NCI-H226 (cell line): ENCODE data around the gene FGD5.

Experiments used
- DNase-seq: peaks from one replicate; pipeline ENCODE4 v3.0.0-alpha.2; 2015

The FGD5 gene

DNA sequence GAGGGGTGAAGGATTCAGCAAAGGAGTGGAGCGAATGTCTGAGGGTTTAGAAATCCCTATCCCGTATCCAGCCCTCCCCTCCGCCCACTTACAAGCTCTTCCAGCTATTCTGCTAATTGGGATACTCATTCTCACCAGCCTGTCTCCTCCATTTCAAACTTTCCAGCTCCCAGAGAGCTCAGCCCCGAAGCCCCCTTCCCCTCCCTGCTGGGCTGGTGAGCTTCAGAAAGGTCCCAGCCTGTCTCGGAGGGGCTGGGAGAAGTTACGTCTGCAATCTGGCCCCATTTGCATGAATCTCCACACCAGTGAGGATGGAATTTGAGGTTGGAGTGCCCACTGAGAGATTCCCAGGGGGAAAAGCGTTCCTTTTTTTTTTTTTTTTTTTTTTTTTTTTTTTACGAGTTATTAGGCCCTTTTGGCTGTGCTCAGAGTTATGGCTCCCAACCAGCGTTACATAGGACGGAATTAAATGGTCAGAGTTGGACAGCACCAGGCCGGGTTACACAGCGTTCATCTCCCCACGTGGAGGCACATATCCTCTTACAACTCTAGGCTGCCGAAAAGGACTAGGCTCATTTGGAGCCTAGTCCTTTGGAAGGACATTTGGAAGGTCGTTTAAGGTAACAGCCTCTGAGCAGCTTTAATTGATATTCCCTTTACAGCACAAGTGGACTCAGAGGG, 34.6 kb downstream of the FGD5 start:
- DNase-seq: no peak

GRCh38 chr3:14857506-14857905, 38.7 kb downstream of the FGD5 start:
- no peak for DNase-seq

DNA sequence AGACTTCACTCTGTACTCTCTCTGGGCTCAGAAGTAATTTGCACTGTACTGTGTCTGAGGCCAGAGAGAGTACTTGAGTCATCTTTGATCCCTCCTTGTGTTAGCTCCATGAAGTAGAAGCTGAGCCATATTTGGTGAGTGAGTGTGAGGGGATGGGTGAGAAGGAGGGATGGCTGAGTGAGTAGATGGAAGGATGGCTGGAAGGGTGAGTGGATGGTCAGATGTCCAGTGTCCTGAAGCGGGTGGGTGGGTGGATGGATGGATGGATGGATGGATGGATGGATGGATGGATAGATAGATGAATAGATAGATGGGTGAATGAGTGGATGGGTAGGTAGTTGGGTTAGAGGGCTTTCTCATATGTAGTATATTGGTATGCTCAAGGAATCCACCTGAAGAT, 39.3 kb downstream of the FGD5 start:
- no peak for DNase-seq

DNA sequence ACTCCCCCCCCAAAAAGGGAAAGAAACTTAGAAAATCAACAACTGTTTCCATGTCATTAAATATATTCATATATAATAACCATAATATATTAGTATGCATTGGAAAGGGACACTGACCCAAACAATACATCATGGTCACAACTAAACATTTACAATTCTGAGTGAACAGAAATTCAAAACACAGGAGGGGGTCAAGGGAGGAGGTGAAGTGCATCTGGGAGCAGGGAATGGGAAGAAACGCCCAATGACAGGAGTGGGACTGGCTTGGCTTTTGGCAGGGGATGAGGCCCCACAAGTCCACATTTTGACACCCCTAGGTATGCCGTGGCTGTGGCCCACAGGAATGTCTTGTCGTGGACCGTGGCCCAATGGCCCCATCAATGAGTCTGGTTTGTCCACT, 41.1 kb downstream of the FGD5 start:
- no peak for DNase-seq

GRCh38 chr3:14861031-14861430, 42.3 kb downstream of the FGD5 start:
- no peak for DNase-seq

- no peak for DNase-seq
These were observed 42.9 kb downstream of the FGD5 start for GRCh38 chr3:14861446-14862302.

GRCh38 chr3:14862303-14862660, 43.5 kb downstream of the FGD5 start:
- no peak for DNase-seq

GRCh38 chr3:14862661-14863230, 44.0 kb downstream of the FGD5 start:
- DNase-seq: no peak

- DNase-seq: no peak
These were observed 44.8 kb downstream of the FGD5 start for GRCh38 chr3:14863333-14864100.

DNA sequence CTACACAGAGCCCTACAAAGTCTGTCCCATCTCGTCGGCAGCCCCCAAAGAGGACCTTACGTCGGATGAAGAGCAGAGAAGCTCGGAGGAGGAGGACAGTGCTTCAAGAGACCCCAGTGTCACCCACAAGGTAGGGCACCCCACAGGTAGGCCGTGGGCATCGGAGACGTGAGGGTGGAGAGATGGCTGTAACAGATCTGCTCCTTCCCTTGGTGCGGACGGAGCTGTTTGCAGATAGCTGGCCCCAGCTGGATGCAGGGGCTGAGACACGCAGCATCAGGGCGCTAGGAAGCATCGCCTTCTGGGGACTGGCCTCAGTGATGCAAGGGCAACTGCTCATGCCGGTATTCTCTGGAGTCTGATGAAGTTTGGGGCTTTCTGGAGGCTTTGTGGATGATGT, 45.4 kb downstream of the FGD5 start:
- no peak for DNase-seq

GRCh38 chr3:14866627-14867026, 47.9 kb downstream of the FGD5 start:
- DNase-seq: no peak

- DNase-seq: no peak
These were observed 49.3 kb downstream of the FGD5 start for GRCh38 chr3:14867936-14868570.

- DNase-seq: no peak
These were observed 51.4 kb downstream of the FGD5 start for GRCh38 chr3:14869917-14870782.

GRCh38 chr3:14870783-14871060, 52.0 kb downstream of the FGD5 start:
- no peak for DNase-seq

DNA sequence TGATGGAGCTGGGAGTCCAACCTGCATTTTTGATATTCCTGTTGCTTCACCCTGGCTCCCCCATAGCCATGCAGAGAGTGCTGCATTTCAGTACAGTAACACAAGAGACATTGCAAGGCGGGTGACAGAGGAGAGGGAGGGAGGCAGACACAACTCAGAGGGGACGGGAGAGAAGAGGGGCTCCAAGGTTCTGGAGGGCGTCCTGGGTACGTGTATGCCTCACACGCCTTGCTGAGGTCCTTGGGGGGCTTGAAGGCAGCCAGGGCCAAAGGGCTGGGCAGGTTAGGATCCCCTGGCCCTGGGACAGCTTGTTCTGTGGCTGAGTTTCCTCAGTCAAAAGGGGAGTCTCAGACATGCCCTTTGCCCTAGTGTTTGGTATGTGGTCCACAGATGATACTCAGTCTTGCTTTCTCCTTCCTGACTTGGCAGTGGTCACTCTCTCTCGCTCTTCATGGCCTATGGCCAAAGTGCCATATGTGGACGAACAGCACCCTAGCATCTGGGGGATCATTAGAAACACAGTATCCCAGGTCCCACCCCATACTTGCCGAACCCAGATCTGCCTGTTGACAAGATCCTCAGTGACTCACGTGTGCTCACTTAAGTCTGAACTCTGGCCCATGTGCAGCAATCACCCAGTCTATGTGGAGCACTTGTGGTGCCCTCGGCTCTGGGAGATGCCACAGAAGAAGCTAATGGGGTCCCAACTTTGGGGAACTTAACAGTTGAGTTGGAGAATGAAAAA, 52.9 kb downstream of the FGD5 start:
- DNase-seq: no peak

GRCh38 chr3:14872706-14873105, 53.9 kb downstream of the FGD5 start:
- no peak for DNase-seq

- DNase-seq: no peak
These were observed 56.0 kb downstream of the FGD5 start for GRCh38 chr3:14874784-14875183.

- DNase-seq: no peak
These were observed 56.8 kb downstream of the FGD5 start for GRCh38 chr3:14875411-14876175.

DNA sequence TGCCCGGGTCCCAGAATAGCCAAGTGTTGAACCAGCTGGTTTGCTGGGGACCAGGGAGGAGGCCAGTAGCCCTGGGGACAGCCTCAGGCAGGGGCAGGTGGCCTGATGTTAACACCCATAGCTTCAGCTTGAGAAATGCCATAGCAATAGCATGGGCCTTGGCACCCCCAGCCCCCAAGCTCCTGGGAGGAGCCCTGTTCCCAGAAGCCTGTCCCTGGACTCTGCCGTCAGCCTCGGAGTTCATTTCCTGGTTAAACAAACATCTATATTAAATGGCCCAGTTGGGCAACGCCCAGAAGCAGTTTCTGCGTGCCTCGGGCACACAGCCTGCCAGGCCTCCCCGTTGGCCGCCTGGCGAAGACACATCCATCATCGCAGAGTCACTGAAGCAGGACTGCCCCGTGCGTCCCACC, 58.2 kb downstream of the FGD5 start:
- DNase-seq: no peak

DNA sequence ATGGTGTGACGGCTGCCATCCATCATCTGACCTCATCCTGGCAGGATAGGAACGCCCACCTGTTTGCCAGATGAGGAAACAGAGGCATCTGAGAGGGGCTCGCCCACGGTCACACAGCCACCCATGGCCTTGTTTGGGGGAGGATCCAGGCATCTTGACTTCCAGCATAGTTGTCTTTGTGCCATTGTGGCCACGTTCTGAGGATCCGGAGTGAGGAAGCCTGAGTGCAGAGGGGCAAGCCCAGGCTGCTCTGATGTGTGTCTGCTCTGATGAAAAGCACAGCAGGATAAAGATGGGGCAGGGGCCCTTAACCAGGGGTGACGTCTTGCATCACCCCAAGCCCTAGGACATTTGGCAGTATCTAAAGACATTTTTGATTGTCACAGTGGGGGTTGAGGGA, 58.7 kb downstream of the FGD5 start:
- DNase-seq: no peak
